ENCODE data around the gene ENPP6. TPM values are rescaled to one million over a fixed set of nuclear protein-coding genes. Genes with fewer than 3 reads are reported as not detected.

Gene ENPP6
- total RNA-seq, 1 experiment from 2014 or later, result not detected

DNA sequence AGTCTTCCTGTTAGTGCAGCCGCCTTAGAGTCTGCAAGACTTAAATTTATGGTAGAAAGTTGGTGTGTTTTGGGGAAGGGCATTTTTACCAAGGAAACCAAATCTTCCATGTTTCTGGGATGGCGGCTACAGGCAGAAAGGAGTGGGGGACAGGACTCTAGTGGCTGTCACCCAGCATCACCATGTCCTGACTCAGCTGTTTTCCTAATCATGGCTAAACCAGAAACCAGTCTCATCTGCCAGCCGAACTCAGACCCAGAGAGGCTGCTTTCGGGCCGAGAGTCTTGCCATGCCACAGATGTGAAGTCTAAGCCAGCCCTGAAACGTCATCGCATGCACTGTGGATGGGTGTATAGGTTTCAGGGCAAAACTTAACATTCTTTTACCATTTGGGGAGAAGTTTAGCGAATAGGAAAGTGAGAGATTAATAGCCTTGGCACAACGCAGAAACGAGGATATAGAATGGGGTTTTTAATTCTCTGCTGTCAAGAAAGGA lies 109.6 kb downstream of the ENPP6 start:
- DNase-seq (ENCODE audit: low read depth), result no peak

DNA sequence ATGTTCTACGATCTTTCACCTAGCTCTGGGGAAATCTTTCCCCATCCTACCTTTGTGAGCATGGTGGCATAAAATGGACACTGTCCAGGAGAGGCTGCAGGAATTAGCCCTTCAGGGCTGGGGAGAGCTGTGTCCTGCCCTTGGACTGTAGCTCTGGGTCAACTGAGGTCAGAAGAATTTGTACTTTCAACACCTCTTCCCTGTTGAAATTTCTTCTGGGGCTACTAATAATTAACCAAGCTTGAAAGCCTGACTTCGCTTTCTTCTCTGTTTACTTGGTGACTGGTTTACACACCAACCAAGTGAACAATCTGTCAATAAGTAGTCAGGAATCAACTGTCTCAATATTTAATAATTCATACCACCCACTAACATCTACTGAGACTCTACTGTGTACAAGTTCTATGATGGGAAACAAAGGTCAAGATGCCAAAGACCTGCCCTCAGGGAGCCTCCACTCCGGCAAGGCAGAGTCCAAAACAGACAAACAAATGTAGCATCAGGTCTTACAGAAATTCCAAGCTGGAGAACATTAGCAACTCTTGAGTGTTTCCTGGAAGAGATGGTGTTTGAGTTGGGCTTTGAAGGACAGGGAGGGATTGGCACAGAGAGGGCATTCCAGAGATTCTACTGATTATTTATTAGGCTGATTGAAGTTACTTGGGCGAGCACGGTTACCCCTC lies 113.1 kb downstream of the ENPP6 start:
- DNase-seq (ENCODE audit: low read depth), result no peak

DNA sequence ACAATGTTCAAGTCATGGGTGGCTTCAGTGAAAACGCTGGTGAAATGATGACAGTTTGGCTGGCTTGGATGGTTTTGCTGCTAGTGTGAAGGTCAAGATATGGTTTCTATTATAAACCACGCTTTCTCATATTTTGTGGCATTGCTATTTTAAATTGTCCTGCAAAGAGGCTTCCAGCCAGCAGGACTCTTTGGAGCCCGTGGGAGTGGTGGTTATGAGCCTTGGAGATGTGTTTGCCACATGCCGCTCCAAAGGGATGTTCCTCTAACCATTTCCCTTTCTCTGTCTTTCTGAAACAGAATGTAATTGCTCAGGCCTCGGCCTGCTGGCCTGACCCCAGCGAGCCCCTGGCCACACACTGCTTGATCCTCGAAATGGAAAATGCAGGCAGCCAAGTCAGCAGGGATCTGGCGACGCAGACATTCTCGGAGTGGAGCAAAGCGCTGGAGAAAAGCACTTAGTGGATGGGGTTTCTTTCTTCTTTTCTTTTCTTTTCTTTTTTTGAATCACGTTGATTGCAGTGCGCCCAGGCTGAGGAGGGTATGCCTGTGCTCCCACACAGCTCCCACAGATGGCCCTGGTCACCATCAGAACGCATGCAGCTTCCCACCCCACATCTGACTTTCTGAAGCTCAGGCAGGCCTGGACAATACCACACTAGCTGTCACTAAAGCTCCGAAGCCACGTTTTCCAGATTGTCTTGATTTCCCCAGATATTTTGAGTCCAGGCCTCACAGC lies 114.0 kb downstream of the ENPP6 start:
- DNase-seq (ENCODE audit: low read depth), result no peak

DNA sequence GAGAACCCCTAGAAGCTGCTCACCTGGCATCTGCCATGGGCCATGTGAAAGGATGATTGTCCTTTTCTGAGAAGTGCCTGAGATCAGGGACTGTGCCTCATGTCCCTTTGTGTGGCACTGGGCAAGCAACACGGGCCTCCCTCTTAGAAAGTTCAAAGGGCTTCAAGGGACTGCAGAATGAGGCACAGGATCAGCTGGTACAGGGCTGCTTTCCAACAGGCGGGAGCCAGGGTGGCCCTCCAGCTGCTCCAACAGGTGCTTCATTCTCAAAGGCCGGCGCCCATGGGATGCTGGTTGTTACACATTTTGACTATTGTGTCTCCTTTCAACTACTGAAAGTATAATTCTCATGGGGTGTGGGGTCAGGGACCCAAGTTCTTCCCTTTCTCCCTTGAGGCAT lies 114.7 kb downstream of the ENPP6 start:
- DNase-seq (ENCODE audit: low read depth), result no peak

DNA sequence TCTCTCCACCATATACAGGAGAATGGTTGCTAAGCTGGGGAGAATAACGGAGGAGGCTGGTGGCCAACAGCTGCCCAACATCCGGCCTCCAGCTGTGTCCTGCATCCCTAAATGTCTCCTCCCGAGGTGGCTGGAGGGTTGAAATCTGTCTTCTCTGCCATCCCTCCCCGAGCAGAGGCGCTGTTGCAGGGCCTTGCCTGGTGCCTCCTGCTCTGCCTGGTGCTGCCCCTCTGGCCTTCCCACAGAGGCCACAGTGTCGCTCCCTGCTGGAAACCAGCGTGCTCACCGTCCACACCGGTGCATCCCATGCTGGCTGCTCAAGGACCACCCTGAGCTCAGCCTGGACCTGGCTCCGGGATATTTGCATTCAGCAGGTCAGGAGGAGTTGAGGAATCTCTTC lies 115.2 kb downstream of the ENPP6 start:
- DNase-seq (ENCODE audit: low read depth), result no peak

DNA sequence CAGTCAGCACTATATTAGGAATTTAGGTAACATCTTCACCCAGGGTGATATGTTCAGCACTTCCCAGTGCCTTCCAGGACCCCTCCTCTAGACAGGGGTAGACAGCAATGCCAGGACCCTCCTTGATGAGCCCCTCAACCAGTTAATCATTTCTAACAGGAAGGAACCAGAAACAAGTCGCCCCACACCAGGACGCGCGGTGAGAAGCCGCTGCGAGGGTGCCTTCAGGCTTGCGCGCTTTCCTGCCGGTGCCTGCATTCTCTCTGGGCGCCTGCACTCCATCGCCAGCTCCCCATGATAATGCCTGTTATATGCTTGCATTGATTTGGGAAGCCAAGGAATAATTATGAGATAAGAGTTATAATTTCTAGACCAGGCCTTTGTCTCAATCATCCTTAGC lies 116.0 kb downstream of the ENPP6 start:
- no peak for DNase-seq (ENCODE audit: low read depth)

DNA sequence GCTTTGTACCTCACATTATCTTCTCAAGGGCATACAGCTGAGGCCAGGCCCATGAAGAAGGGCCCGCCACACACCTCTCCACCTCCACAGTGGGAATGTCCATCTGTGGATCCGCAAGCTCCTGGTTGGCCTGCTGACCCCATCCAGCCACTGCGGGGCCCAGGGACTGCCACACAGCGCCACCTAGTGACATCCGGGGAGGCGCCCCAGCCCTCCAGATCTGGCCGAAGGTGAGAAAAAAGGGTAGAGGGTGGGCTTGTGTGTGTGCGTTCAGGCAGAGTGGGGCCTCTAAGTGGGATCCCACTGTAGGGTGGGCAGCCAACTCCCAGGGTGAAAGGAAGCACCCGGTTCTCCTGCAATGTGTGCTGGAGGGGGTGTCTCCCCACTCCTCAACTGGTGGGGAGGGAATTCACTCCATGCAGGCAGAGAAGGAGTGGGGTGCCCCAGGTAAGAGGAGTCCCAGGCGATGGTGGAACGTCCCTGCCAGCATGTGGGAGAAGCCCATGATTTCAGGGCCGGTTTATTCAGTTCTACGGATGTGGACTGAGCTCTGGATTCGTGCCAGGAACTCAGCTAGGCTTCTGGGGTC lies 117.3 kb downstream of the ENPP6 start:
- DNase-seq (ENCODE audit: low read depth), result no peak

DNA sequence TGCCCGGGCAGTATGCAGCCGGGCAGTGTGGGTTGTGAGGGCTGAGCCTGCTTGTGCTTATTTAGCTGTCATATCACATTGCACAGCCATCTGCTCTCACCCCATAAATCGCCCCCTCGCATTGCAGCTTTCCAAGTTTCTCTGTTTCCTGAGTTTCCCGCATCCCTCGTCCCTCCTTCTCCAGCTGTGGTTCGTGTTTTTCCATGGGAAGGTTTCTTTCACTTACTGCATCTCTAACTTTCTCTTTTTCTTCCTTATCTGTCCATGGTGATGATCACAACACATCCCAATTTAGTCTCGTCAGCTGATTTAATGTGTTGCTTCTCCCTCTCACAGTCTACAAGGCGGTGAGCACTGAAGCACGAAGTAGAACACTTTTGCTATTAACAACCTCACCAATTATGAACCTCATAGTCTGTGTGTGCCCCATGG lies 118.1 kb downstream of the ENPP6 start:
- DNase-seq (ENCODE audit: low read depth), result no peak

DNA sequence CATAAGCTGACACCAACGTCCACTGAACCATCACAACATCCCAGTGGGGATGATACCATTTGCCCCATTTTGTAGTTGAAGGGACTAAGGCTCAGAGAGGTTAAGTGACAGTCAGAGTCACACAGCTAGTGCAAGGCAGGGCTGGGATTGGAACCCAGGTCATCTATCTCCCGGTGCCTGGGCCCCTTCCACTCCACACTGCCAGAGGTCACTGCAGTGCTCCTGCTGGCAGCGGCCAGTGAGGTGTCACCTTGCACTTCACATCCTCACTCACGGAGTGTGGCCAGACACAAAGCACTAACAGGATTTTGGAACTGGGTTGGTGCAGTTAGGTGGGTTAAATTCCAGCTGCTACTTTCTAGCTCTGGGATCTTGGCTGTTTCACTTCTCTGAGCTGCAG lies 118.7 kb downstream of the ENPP6 start:
- no peak for DNase-seq (ENCODE audit: low read depth)

DNA sequence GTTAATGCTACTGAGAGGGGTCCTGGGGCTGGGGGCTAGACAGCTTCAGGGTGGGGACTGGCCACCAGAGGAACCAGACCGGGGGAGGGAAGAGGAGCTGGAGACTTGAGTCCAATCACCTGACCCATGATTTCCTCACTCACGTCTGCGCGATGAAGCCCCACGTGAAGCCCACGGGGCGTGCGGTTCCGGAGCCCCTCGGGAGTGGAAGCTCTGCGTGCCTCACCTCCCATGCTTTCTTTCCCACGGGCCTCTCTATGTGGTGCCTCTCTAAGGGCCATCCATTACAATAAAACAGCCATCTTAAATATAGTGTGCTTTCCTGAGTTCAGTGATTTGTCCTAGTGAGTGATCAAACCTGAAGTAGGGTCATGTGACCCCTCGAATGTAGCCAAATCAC lies 119.9 kb downstream of the ENPP6 start:
- DNase-seq (ENCODE audit: low read depth), result no peak

DNA sequence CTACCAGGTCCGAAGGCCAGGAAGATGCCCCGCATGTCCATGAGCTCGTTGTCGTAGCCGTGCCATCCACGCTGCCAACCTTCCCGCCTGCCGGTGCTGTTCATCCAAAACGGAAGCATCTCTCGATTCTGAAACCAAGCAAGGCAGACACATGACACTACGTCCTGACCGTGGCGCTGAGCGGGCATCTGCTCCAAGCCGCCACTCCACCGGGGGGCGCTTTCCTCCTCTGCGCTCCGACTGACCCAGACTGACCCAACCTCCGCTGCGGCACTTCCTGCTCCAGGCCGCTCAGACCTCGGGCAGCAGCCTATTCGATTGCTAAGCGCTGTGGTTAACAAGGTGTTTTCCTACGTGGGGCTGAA lies 120.5 kb downstream of the ENPP6 start:
- DNase-seq (ENCODE audit: low read depth), result no peak

DNA sequence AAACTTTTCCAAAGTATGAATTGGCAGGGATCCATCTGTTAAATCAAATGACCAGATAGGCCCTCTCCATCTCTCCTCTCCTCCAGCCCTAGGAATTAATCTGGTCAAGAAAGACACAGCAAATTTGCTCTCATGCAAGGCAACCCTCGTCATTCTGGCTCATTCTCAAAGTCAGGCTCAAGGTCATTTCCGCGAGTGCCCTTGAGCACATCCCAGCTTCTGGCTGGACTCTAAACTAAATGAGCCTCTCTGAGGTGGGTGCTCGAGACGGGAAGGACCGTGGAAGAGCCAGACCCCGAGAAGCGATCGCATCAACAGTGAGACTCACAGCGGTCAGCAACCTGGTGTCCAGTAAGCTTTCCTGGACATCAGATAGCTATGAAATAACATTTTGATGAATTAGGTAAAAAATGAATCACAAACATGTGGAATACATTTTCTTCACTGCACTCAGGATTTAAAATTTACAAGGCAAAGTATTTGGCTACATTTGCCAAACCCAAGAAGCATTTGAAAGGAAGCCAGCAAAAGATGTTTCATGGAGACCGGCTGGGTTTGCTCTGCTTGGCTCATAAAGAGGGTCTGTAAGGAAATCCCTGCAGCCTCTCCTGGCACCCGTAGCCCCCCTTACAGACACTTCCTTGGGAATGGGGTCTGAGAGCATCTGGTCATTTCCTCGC lies 121.0 kb downstream of the ENPP6 start:
- no peak for DNase-seq (ENCODE audit: low read depth)

DNA sequence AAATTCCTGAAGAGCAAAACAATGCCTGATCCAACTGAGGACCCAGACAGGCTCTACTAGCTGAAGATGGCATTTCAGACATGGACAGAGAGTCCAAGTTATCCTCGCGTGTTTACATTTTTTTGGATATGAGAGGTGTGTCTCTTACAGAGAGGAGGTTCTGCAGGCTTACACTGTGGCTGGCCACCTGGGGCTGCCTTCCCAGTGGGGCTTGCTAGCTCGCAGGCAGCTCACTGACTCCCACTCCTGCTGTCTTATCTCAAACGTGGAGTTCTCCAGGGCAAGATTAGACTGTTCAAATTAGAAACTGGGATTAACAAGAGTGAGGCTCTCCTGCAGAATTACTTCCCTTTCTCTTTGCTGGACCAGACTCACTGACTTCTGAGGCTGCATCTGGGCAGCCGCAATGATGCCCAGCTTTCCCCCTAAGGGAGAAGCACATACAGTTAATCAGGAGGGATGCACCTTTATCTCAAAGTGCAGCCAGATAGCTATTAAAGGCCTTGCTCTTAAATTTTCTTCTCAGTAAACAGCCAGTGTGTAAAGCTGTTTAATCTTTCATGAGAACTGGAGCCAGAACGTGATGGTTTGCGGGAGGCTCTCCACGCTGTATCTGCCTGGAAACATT lies 123.0 kb downstream of the ENPP6 start:
- DNase-seq (ENCODE audit: low read depth), result no peak

DNA sequence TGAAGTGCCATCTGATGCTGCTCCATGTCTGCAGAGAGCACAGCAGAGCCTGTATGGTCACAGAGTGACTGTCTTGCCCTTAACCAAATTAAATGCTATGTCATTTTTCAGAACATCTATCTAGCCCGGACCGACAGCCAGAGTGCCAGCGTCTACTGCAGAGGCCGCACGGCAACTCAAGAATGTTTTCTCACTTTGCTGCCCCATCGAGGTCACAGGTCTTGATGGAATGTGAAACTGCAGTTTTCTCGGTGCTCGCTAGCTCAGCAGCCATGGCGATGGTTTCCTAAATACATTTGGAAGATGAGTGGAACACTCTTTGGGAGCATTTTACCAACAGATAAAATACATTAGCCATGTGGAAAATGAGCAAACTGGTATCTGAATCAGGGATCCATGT lies 125.7 kb downstream of the ENPP6 start:
- no peak for DNase-seq (ENCODE audit: low read depth)

DNA sequence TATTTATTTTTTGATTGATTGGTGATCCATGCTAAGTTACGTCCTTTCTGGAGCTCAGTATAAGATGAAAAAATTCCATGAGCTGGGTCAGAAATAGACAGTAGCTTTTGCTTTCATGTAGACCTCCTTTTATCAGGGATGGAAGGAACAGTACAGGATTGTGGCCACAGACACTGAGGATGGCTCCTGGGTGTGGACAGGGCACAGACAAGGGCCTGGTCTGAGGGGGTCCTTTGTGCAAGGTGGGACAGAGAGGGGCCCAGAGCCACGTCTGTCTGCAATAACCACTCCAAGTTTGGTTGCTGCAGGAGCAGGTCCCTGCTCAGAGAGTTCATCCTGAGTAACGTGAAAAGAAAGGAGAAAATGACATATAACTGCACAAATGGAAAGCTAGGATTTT lies 127.1 kb downstream of the ENPP6 start:
- DNase-seq (ENCODE audit: low read depth), result no peak

DNA sequence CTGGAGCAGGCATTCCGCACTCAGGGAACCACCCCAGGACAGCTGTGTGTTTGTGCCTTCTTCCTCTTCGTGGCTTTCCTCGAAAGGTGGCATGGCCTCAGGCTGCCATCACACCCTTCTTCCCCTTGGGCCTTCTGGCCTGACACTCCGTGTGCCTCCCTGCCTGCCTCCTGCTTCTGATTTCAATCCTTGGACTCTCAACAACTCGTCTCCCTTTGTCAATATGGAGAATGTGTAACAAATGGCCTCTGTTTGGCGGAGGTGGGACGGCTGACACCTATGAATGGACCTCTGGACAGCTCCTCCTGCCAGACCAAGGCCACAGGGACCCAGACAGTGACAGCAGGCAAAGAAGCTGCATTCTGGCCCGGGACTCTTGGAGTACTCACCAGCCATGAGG lies 137.0 kb downstream of the ENPP6 start:
- no peak for DNase-seq (ENCODE audit: low read depth)

DNA sequence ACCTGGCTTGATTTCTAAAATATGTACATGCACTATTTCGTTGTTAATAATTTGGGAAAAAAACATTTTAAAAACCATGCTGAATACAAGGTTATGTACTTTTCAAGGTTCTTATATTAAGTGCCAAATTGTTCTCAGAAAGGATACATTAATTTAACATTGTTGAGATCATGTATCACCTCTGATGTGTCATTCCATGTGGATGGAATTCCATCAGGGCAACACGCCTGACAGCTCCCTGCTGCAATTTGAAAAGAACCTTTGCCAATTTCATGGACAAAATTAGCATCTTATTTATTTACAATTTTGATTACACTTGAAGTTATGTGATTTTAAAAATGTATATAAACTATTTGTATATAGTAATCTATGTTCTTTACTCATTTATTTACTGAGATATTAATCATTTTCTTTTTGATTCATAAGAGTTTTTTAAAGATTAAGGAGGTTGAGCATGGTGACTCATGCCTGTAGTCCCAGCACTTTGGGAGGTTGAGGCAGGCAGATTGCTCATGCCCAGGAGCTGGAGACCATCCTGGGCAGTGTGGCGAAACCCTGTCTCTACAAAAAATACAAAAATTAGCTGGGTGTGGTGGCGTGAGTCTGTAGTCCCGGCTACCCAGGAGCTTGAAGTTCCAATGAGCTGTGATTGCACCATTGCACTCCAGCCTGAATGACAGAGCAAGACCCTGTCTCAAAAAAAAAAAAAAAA lies 142.8 kb downstream of the ENPP6 start:
- no peak for DNase-seq (ENCODE audit: low read depth)

DNA sequence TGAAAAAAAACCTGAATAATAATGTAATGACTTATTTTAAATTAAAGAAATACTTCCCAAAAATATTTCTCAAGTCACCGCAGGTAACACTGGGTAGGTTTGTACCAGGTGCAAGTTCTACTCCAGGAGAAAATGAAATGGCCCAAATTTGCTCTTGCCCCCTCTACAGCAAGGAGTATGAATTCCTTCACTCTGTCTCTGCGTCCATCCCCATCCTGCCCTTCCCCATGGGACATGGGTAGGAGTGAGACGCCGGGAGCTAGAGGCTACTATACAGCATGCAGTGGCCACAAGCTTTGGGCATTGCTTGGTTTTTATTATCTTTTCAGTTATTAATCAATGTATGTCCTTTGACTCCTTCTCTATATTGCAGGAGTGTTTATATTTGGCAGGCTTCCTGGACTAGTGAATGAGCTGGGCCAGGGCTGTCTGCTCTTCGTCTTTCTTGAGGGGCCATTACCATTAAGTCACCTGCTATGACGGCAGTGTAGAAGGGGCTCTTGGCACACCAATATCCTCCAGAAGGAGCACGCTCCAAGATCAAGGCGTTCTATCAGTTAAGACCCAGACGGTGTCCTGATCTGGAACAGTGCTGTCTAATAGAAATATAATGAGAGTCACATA lies 149.6 kb downstream of the ENPP6 start:
- no peak for DNase-seq (ENCODE audit: low read depth)

DNA sequence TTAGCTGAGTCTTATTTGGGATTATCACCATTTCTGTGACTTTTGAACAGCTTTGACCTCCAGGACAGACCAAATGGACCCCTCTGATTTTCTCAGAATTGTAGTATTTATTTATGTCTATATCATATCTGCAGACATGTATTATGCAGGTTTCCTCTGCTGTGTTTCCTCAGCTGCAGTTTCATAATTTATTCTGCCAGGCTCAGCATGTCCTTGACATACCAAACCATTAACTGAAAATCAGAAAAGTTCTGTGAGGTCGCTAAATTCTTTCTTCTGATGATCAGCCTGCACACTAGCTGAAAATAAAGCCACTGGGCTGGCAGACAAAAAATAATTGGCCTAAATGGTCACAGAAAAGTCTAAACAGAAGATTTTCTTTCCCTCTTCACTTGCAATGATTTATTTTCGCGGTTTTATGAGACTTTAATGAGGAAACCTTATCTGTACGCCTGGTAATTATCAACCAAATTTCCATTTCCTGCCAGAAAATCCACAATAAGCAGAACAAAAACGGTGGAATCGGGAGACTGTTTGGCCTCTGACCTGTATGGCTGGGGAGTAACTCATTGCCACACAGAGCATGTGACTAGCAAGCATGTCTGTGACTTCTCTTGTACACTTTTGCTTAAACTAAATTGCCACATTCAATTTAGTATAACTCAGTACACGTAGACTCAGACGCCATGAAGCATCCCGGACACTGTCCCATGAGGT lies 150.9 kb downstream of the ENPP6 start:
- no peak for DNase-seq (ENCODE audit: low read depth)

DNA sequence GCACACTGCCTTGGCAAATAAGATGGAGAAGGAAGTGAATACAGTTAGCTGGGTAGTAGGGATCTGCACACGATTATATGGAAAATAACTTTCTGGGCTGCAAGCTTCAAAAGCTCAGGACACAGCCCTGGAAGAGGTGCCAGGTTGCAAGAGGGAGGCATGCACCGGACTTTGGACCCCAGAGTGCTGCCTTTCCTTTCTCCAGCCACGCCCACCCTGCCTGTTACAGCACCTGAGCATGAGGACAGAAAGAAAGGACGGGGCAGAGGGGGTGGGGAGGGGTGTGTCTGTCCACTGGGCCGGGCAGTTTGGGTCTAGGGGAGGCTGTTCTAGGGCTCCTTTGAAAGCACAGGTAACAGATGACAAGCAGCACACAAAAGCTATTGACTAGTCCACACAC lies 152.8 kb downstream of the ENPP6 start:
- DNase-seq (ENCODE audit: low read depth), result no peak

Data from LHCN-M2 (cell line).